GM23338 (cell line): Measurements from ENCODE around the gene RGSL1. TPM values are rescaled to one million over a fixed set of nuclear protein-coding genes. Genes with fewer than 3 reads are reported as not detected.

Source experiments
- ATAC-seq: fragments of 200-7000 bp; cut with Tn5 transposase; 3 replicates; pipeline ENCODE4 v1.9.1; 2020
- DNase-seq: peaks from one replicate; pipeline ENCODE4 v3.0.0-alpha.2; 2015; ENCODE audit warnings: low spot score
- H2AFZ ChIP-seq: fragments of 200-600 bp; sonication (generic); 2 replicates; pipeline ENCODE4 v1.8.0; 2016; ENCODE audit warnings: antibody characterized with exemption, mild to moderate bottlenecking, moderate library complexity
- H3F3A ChIP-seq: fragments of 200-600 bp; sonication (generic); replicated peaks from 2 replicates; pipeline ENCODE4 v1.8.0; 2017; ENCODE audit warnings: antibody characterized with exemption, mixed run types, low read depth
- H3K27ac ChIP-seq: fragments of 200-600 bp; sonication (generic); 2 replicates; pipeline ENCODE4 v1.6.1; 2016; ENCODE audit warnings: low read depth
- H3K27me3 ChIP-seq: fragments of 200-600 bp; sonication (generic); 2 replicates; pipeline ENCODE4 v1.8.0; 2016; ENCODE audit warnings: mild to moderate bottlenecking, mixed run types, moderate library complexity; ENCODE audit not compliant: insufficient read depth
- H3K36me3 ChIP-seq: fragments of 200-600 bp; sonication (generic); 2 replicates; pipeline ENCODE4 v1.8.0; 2016; ENCODE audit warnings: mild to moderate bottlenecking; ENCODE audit not compliant: insufficient read depth
- H3K4me1 ChIP-seq: fragments of 200-600 bp; sonication (generic); 2 replicates; pipeline ENCODE4 v1.8.0; 2016; ENCODE audit warnings: mild to moderate bottlenecking, moderate library complexity; ENCODE audit not compliant: insufficient read depth
- H3K4me2 ChIP-seq: fragments of 200-600 bp; sonication (generic); 2 replicates; pipeline ENCODE4 v1.7.1; 2017; ENCODE audit warnings: mixed run types
- H3K4me3 ChIP-seq: fragments of 200-600 bp; sonication (generic); 2 replicates; pipeline ENCODE4 v1.6.1; 2016; ENCODE audit warnings: mixed run types
- H3K79me2 ChIP-seq: fragments of 200-600 bp; sonication (generic); replicated peaks from 2 replicates; pipeline ENCODE4 v1.8.0; 2017; ENCODE audit warnings: mild to moderate bottlenecking; ENCODE audit not compliant: insufficient read depth
- H3K9me2 ChIP-seq: fragments of 200-600 bp; sonication (generic); 2 replicates; pipeline ENCODE4 v1.8.0; 2017; ENCODE audit not compliant: insufficient read depth
- H4K20me1 ChIP-seq: fragments of 200-600 bp; sonication (generic); replicated peaks from 2 replicates; pipeline ENCODE4 v1.8.0; 2017; ENCODE audit warnings: mild to moderate bottlenecking; ENCODE audit not compliant: insufficient read depth
- H3K27ac Mint-ChIP-seq: 2 replicates; pipeline ENCODE4 v1.8.0; 2020; ENCODE audit warnings: inconsistent platforms, mild to moderate bottlenecking, moderate library complexity, mixed read lengths
- H3K27me3 Mint-ChIP-seq: 3 replicates; pipeline ENCODE4 v1.8.0; 2022; ENCODE audit warnings: low read depth, mild to moderate bottlenecking, moderate library complexity, mixed read lengths, inconsistent platforms; ENCODE audit not compliant: insufficient read depth, poor library complexity
- H3K36me3 Mint-ChIP-seq: 3 replicates; pipeline ENCODE4 v1.8.0; 2021; ENCODE audit warnings: low read depth, mild to moderate bottlenecking, inconsistent platforms, moderate library complexity, mixed read lengths
- H3K4me1 Mint-ChIP-seq: 3 replicates; pipeline ENCODE4 v1.8.0; 2020; ENCODE audit warnings: mild to moderate bottlenecking, inconsistent platforms, mixed read lengths
- H3K4me3 Mint-ChIP-seq: 3 replicates; pipeline ENCODE4 v1.8.0; 2021; ENCODE audit warnings: moderate library complexity, mild to moderate bottlenecking, inconsistent platforms, mixed read lengths
- H3K9me3 Mint-ChIP-seq: 3 replicates; pipeline ENCODE4 v1.8.0; 2020; ENCODE audit warnings: moderate library complexity, mild to moderate bottlenecking, inconsistent platforms, mixed read lengths
- CREB1 ChIP-seq: fragments of 250-450 bp; sonication (Bioruptor Pico); IDR thresholded peaks from 2 replicates; pipeline ENCODE4 v1.5.0; 2020; ENCODE audit warnings: low read depth, mild to moderate bottlenecking, moderate library complexity
- CTCF ChIP-seq, 2 experiments: fragments of 200-600 bp in 1 of 2; sonication (generic) in 1 of 2; conservative IDR thresholded peaks; 2 replicates each; pipeline versions ENCODE4 v1.5.1 to v1.6.1; 2016 to 2017; ENCODE audit warnings: antibody characterized with exemption in 2 of 2, low read depth in 2 of 2, mild to moderate bottlenecking in 2 of 2, moderate library complexity in 1 of 2
- ETS1 ChIP-seq: IDR thresholded peaks from 2 replicates; pipeline ENCODE4 v1.6.1; 2016; ENCODE audit warnings: antibody characterized with exemption
- EZH2 ChIP-seq: fragments of 200-600 bp; sonication (generic); IDR thresholded peaks from one replicate; pipeline ENCODE4 v1.8.0; 2017; ENCODE audit warnings: antibody characterized with exemption, mild to moderate bottlenecking, low read depth; ENCODE audit not compliant: unreplicated experiment
- EZH2phosphoT487 ChIP-seq: fragments of 200-600 bp; sonication (generic); IDR thresholded peaks from one replicate; pipeline ENCODE4 v1.8.1; 2018; ENCODE audit warnings: antibody characterized with exemption; ENCODE audit not compliant: unreplicated experiment
- JUNB ChIP-seq: IDR thresholded peaks from one replicate; pipeline ENCODE4 v1.6.1; 2016; ENCODE audit warnings: antibody characterized with exemption; ENCODE audit not compliant: unreplicated experiment
- NANOG ChIP-seq: IDR thresholded peaks from 2 replicates; pipeline ENCODE4 v1.6.1; 2016; ENCODE audit warnings: antibody characterized with exemption, borderline replicate concordance
- POLR2AphosphoS5 ChIP-seq: IDR thresholded peaks from 2 replicates; pipeline ENCODE4 v1.6.1; 2016; ENCODE audit warnings: antibody characterized with exemption, low read depth
- REST ChIP-seq: IDR thresholded peaks from one replicate; pipeline ENCODE4 v1.6.1; 2018; ENCODE audit warnings: antibody characterized with exemption; ENCODE audit not compliant: unreplicated experiment
- STAT1 ChIP-seq: IDR thresholded peaks from one replicate; pipeline ENCODE4 v1.6.1; 2016; ENCODE audit warnings: antibody characterized with exemption; ENCODE audit not compliant: unreplicated experiment
- ZNF114 ChIP-seq: fragments of 250-450 bp; sonication (Bioruptor Pico); IDR thresholded peaks from 2 replicates; pipeline ENCODE4 v1.5.0; 2020; ENCODE audit warnings: mild to moderate bottlenecking, moderate library complexity
- ZNF331 ChIP-seq: fragments of 250-450 bp; sonication (Bioruptor Pico); IDR thresholded peaks from 2 replicates; pipeline ENCODE4 v1.5.0; 2020; ENCODE audit warnings: low read depth, mild to moderate bottlenecking, moderate library complexity
- ZNF462 ChIP-seq: fragments of 250-450 bp; sonication (Bioruptor Pico); IDR thresholded peaks from 2 replicates; pipeline ENCODE4 v1.5.0; 2020; ENCODE audit warnings: mild to moderate bottlenecking, moderate library complexity
- polyA plus RNA-seq: library from polyadenylated mRNA; unstranded; fragments of >200 nt; fragmentation: Nextera tagmentation; extraction: Ambion mirVana; gene quantifications from 2 replicates; pipeline ENCODE4 v1.2.1, GENCODE V29; 2016
- total RNA-seq: library from RNA; depleted of rRNA; stranded (reverse); fragments of >200 nt; shearing (Covaris generic); gene quantifications from 2 replicates; pipeline ENCODE4 v1.2.3, GENCODE V29; 2014

RGSL1 gene
- total and polyA plus RNA-seq, 2 experiments from 2014 or later = not detected

- Histone ChIP-seq H3K4me3 (no peak overlapping the region), H3K4me1 (no peaks in the 10 kb centered on the region), H3K36me3 (no peaks in the 10 kb centered on the region), H3K9me2 (no peaks in the 10 kb centered on the region), H2AFZ (no peak overlapping the region), H3F3A (no peaks in the 10 kb centered on the region), H3K27me3 (no peaks in the 10 kb centered on the region), H3K4me2 (no peak overlapping the region), H4K20me1 (no peaks in the 10 kb centered on the region), H3K27ac (no peak overlapping the region), H3K79me2 (no peaks in the 10 kb centered on the region)
- no peaks in the 10 kb centered on the region for H3K4me1 Mint-ChIP-seq
- no peaks in the 10 kb centered on the region for H3K27me3 Mint-ChIP-seq
- TF ChIP-seq ZNF114 (CRISPR knock-in tag) (no peak), ETS1 (no peak), REST (no peak), EZH2phosphoT487 (no peak), NANOG (no peak), CTCF (conservative IDR thresholded peaks at IDR 0.05; ENCODE audit: low read depth in 2 of 2) (no peak), EZH2 (no peak), ZNF331 (CRISPR knock-in tag) (no peak), ZNF462 (CRISPR knock-in tag) (no peak), STAT1 (no peak), POLR2AphosphoS5 (no peak), JUNB (no peak), CREB1 (CRISPR knock-in tag) (no peak)
- H3K9me3 Mint-ChIP-seq = no peaks in the 10 kb centered on the region
- ATAC-seq = no peak
- H3K4me3 Mint-ChIP-seq = no peak overlapping the region
- H3K27ac Mint-ChIP-seq = no peak overlapping the region
- H3K36me3 Mint-ChIP-seq = no peaks in the 10 kb centered on the region
- no peak for DNase-seq
Measured at GRCh38 chr1:182495693-182496092, 45.7 kb downstream of the RGSL1 start.
